H1 (cell line): ENCODE measurements around the gene RPGR. TPM values are rescaled to one million over a fixed set of nuclear protein-coding genes. Genes with fewer than 3 reads are reported as not detected.

ENCODE experiments used
- CTCF ChIA-PET: fragments of 300-600 bp; sonication (Branson Sonifier 250); formaldehyde crosslinking; loops from one replicate; lab custom pipeline; 2021; ENCODE audit not compliant: partially characterized antibody; lab: Charles Lee
- POLR2A ChIA-PET: fragments of 300-600 bp; sonication (Branson Sonifier 250); formaldehyde crosslinking; loops from one replicate; lab custom pipeline; 2021; ENCODE audit warnings: inconsistent platforms; ENCODE audit not compliant: partially characterized antibody; lab: Charles Lee
- DNase-seq, 2 experiments: peaks; one replicate each; pipeline versions ENCODE4 v3.0.0 to v3.0.0-alpha.2; 2010 to 2022; ENCODE audit warnings: low spot score in 2 of 2, low read depth in 1 of 2, mixed read lengths in 1 of 2
- FAIRE-seq: peaks from 2 replicates; lab custom pipeline; 2011; peaks lifted over from hg19 to GRCh38; lab: Jason Lieb, UNC
- H2AFZ ChIP-seq: 2 replicates; pipeline ENCODE4 v1.8.1; 2012; ENCODE audit warnings: low read length, inconsistent platforms
- H2AK5ac ChIP-seq: 2 replicates; pipeline ENCODE4 v1.6.1; 2013; ENCODE audit warnings: low read depth, low read length
- H2BK120ac ChIP-seq: replicated peaks from 2 replicates; pipeline ENCODE3; 2013; ENCODE audit warnings: low read depth, low read length, inconsistent platforms
- H2BK12ac ChIP-seq: 2 replicates; pipeline ENCODE4 v1.6.1; 2013; ENCODE audit warnings: low read depth, low read length
- H2BK15ac ChIP-seq: 2 replicates; pipeline ENCODE4 v1.6.1; 2013; ENCODE audit warnings: low read length
- H2BK20ac ChIP-seq: 2 replicates; pipeline ENCODE4 v1.6.1; 2013; ENCODE audit warnings: low read length
- H2BK5ac ChIP-seq: 2 replicates; pipeline ENCODE4 v1.6.1; 2013; ENCODE audit warnings: low read depth, low read length
- H3K14ac ChIP-seq: 2 replicates; pipeline ENCODE4 v1.6.1; 2013; ENCODE audit warnings: inconsistent platforms; ENCODE audit not compliant: insufficient read length
- H3K18ac ChIP-seq: 2 replicates; pipeline ENCODE4 v1.6.1; 2013; ENCODE audit warnings: low read length; ENCODE audit errors: extremely low read depth
- H3K23ac ChIP-seq: 2 replicates; pipeline ENCODE4 v1.6.1; 2013; ENCODE audit warnings: inconsistent platforms; ENCODE audit not compliant: insufficient read length
- H3K23me2 ChIP-seq: 2 replicates; pipeline ENCODE4 v1.6.1; 2013; ENCODE audit warnings: low read depth, low read length
- H3K27ac ChIP-seq: 2 replicates; pipeline ENCODE4 v1.6.1; 2011; ENCODE audit warnings: low read depth, low read length, inconsistent platforms
- H3K27me3 ChIP-seq, 4 experiments: replicated peaks in 1 of 4; 1 replicate in 1 of 4; 2 replicates in 3 of 4; pipeline versions ENCODE4 v1.6.1 to v1.8.1; 2011 to 2013; ENCODE audit warnings: low read length in 3 of 4, mild to moderate bottlenecking in 3 of 4, inconsistent platforms in 2 of 4, mixed read lengths in 2 of 4, moderate library complexity in 1 of 4; ENCODE audit not compliant: control insufficient read depth in 3 of 4, insufficient read depth in 3 of 4; ENCODE audit errors: extremely low read depth in 1 of 4
- H3K36me3 ChIP-seq, 4 experiments: 2 replicates each; pipeline versions ENCODE4 v1.6.1 to v1.8.1; 2011 to 2013; ENCODE audit warnings: mild to moderate bottlenecking in 4 of 4, low read length in 3 of 4, moderate library complexity in 2 of 4, control low read depth in 1 of 4, inconsistent platforms in 1 of 4; ENCODE audit not compliant: insufficient read depth in 4 of 4, control insufficient read depth in 2 of 4
- H3K4ac ChIP-seq: replicated peaks from 2 replicates; pipeline ENCODE3; 2013; ENCODE audit warnings: low read length, low read depth, mixed read lengths, inconsistent platforms; ENCODE audit not compliant: insufficient read length
- H3K4me1 ChIP-seq, 4 experiments: replicated peaks in 1 of 4; 1 replicate in 1 of 4; 2 replicates in 3 of 4; pipeline versions ENCODE4 v1.6.1 to v1.8.1; 2011 to 2013; ENCODE audit warnings: low read length in 3 of 4, inconsistent platforms in 2 of 4, mixed read lengths in 1 of 4; ENCODE audit not compliant: insufficient read depth in 4 of 4, control insufficient read depth in 3 of 4
- H3K4me2 ChIP-seq, 2 experiments: 2 replicates each; pipeline versions ENCODE4 v1.6.1 to v1.8.1; 2011 to 2013; ENCODE audit warnings: low read depth in 2 of 2, low read length in 2 of 2, control low read depth in 1 of 2, inconsistent platforms in 1 of 2, mild to moderate bottlenecking in 1 of 2; ENCODE audit not compliant: insufficient read depth in 1 of 2
- H3K4me3 ChIP-seq, 4 experiments: fragments of 200-600, 300-600 bp in 1 of 4; sonication (generic), shearing (Covaris generic), sonication (Bioruptor Twin) in 1 of 4; 2 replicates each; pipeline versions ENCODE4 v1.5.1 to v1.8.1; 2011 to 2016; ENCODE audit warnings: low read length in 4 of 4, low read depth in 3 of 4, control low read depth in 2 of 4, inconsistent platforms in 2 of 4, mild to moderate bottlenecking in 2 of 4, mixed read lengths in 1 of 4, moderate library complexity in 1 of 4; ENCODE audit not compliant: insufficient read depth in 2 of 4; ENCODE audit errors: extremely low read depth in 1 of 4
- H3K56ac ChIP-seq: replicated peaks from 2 replicates; pipeline ENCODE3; 2013; ENCODE audit warnings: low read depth, mild to moderate bottlenecking, mixed read lengths, low read length, inconsistent platforms; ENCODE audit not compliant: insufficient read length
- H3K79me1 ChIP-seq: 2 replicates; pipeline ENCODE4 v1.6.1; 2013; ENCODE audit warnings: low read depth, low read length, control low read depth
- H3K79me2 ChIP-seq, 2 experiments: 2 replicates each; pipeline versions ENCODE4 v1.6.1 to v1.8.1; 2012 to 2013; ENCODE audit warnings: low read length in 2 of 2, mild to moderate bottlenecking in 2 of 2, inconsistent platforms in 1 of 2; ENCODE audit not compliant: insufficient read depth in 2 of 2, control insufficient read depth in 1 of 2
- H3K9ac ChIP-seq, 4 experiments: replicated peaks in 1 of 4; 1 replicate in 1 of 4; 2 replicates in 3 of 4; pipeline versions ENCODE4 v1.6.1 to v1.8.1; 2011 to 2013; ENCODE audit warnings: low read depth in 3 of 4, low read length in 3 of 4, control low read depth in 2 of 4, mild to moderate bottlenecking in 2 of 4, moderate library complexity in 2 of 4, inconsistent platforms in 1 of 4; ENCODE audit errors: extremely low read depth in 1 of 4
- H3K9me3 ChIP-seq, 2 experiments: 2 replicates each; pipeline versions ENCODE4 v1.6.1 to v1.8.1; 2012 to 2013; ENCODE audit warnings: mild to moderate bottlenecking in 2 of 2, moderate library complexity in 2 of 2, control low read depth in 1 of 2, inconsistent platforms in 1 of 2, low read depth in 1 of 2, low read length in 1 of 2, mixed read lengths in 1 of 2; ENCODE audit not compliant: insufficient read depth in 2 of 2
- H4K20me1 ChIP-seq, 2 experiments: replicated peaks in 1 of 2; 2 replicates each; pipeline versions ENCODE3 to v1.8.1; 2011 to 2013; ENCODE audit warnings: inconsistent platforms in 2 of 2, low read length in 2 of 2, mild to moderate bottlenecking in 1 of 2; ENCODE audit not compliant: insufficient read depth in 2 of 2, control insufficient read depth in 1 of 2
- H4K5ac ChIP-seq: 2 replicates; pipeline ENCODE4 v1.6.1; 2013; ENCODE audit warnings: low read length, low read depth, mixed read lengths, inconsistent platforms; ENCODE audit not compliant: insufficient read length
- H4K8ac ChIP-seq: 2 replicates; pipeline ENCODE4 v1.8.0; 2013; ENCODE audit warnings: mild to moderate bottlenecking, moderate library complexity, low read length, inconsistent platforms; ENCODE audit not compliant: insufficient read depth; ENCODE audit errors: extremely low read depth
- H4K91ac ChIP-seq: replicated peaks from 2 replicates; pipeline ENCODE3; 2013; ENCODE audit warnings: low read length, mixed read lengths, inconsistent platforms; ENCODE audit not compliant: insufficient read length
- BRCA1 ChIP-seq: IDR thresholded peaks from 2 replicates; pipeline ENCODE4 v1.6.1; 2012; ENCODE audit warnings: low read depth, low read length, improper control_type of control experiment
- CBX8 ChIP-seq: fragments of 300-800, 300-1000 bp; sonication (generic); IDR thresholded peaks from 2 replicates; pipeline ENCODE4 v1.7.1; 2016; ENCODE audit warnings: low read depth, low read length, borderline replicate concordance
- GTF2F1 ChIP-seq: IDR thresholded peaks from 2 replicates; pipeline ENCODE4 v1.6.1; 2012; ENCODE audit warnings: low read depth, low read length, improper control_type of control experiment, borderline replicate concordance
- HDAC2 ChIP-seq, 2 experiments: fragments of 300-600 bp in 1 of 2; sonication (generic) in 1 of 2; IDR thresholded peaks; 2 replicates each; pipeline ENCODE4 v1.6.1; 2011 to 2012; ENCODE audit warnings: low read depth in 2 of 2, low read length in 2 of 2, mild to moderate bottlenecking in 2 of 2, moderate library complexity in 2 of 2, borderline replicate concordance in 1 of 2, inconsistent platforms in 1 of 2
- JUN ChIP-seq: IDR thresholded peaks from 2 replicates; pipeline ENCODE4 v1.6.1; 2011; ENCODE audit warnings: low read depth, mild to moderate bottlenecking, improper control_type of control experiment, low read length
- NRF1 ChIP-seq: IDR thresholded peaks from 2 replicates; pipeline ENCODE4 v1.6.1; 2011; ENCODE audit warnings: mild to moderate bottlenecking, low read depth, low read length, improper control_type of control experiment
- RAD21 ChIP-seq, 2 experiments: IDR thresholded peaks in 1 of 2; conservative IDR thresholded peaks in 1 of 2; 2 replicates each; pipeline ENCODE4 v1.6.1; 2011; ENCODE audit warnings: low read depth in 2 of 2, low read length in 2 of 2, improper control_type of control experiment in 1 of 2, inconsistent platforms in 1 of 2, mild to moderate bottlenecking in 1 of 2, moderate library complexity in 1 of 2
- RBBP5 ChIP-seq: IDR thresholded peaks from 2 replicates; pipeline ENCODE4 v1.7.1; 2012; ENCODE audit warnings: low read depth, mild to moderate bottlenecking, inconsistent platforms, low read length, moderate library complexity, borderline replicate concordance
- SIN3A ChIP-seq, 2 experiments: IDR thresholded peaks in 1 of 2; conservative IDR thresholded peaks in 1 of 2; 2 replicates each; pipeline ENCODE4 v1.6.1; 2011 to 2012; ENCODE audit warnings: low read length in 2 of 2, improper control_type of control experiment in 1 of 2, low read depth in 1 of 2, mild to moderate bottlenecking in 1 of 2
- USF2 ChIP-seq: IDR thresholded peaks from 2 replicates; pipeline ENCODE4 v1.6.1; 2011; ENCODE audit warnings: low read length, improper control_type of control experiment
- ZNF274 ChIP-seq: IDR thresholded peaks from 2 replicates; pipeline ENCODE4 v1.7.0; 2012; ENCODE audit warnings: low read length, borderline replicate concordance; ENCODE audit errors: extremely low read depth
- WGBS, 2 experiments: shearing (Covaris generic) in 1 of 2; methylation state at CpG; one replicate each; pipeline versions ENCODE4 v1.1.6 to v1.1.7; 2013 to 2015; ENCODE audit warnings: low lambda C conversion rate in 2 of 2, mixed read lengths in 2 of 2, inconsistent platforms in 1 of 2, low coverage in 1 of 2, missing lambda C conversion rate in 1 of 2; ENCODE audit not compliant: insufficient replicate concordance in 2 of 2, insufficient coverage in 1 of 2, insufficient read length in 1 of 2; ENCODE audit errors: extremely low coverage in 1 of 2, missing lambda C conversion rate in 1 of 2; 5-methylcytosine and 5-hydroxymethylcytosine counted together
- polyA plus RNA-seq, 7 experiments: library from polyadenylated mRNA; depleted of rRNA in 3 of 7; stranded (reverse) in 5 of 7; unstranded in 2 of 7; fragments of >200 nt in 5 of 7; fragments of 200-250 nt in 2 of 7; gene quantifications; 1 replicate in 5 of 7; 2 replicates in 1 of 7; 4 replicates in 1 of 7; pipeline versions ENCODE4 v1.2.1 to v1.2.3, GENCODE V29; 2011 to 2013; ENCODE audit warnings: missing spikeins in 2 of 7, mixed read lengths in 2 of 7
- total RNA-seq: library from RNA; stranded (reverse); fragmentation: NEBNext Ultra II Directional; extraction: Animal tissue kit (Norgen Biotek cat#: 25700); gene quantifications from 2 replicates; pipeline ENCODE4 v1.2.1, GENCODE V29; 2021

RPGR gene
- total and polyA plus RNA-seq, 2 of the 8 experiments (the other 6 are each of a cell fraction or from before 2014, with no cell fraction given) = 1.6 to 10.0 TPM

GRCh38 chrX:38232079-38232686 is 95.1 kb downstream of the RPGR start:
- Histone ChIP-seq H2AFZ (no peak overlapping the region), H3K79me2 (no peaks in the 10 kb centered on the region), H4K5ac (no peak overlapping the region), H4K91ac (no peak overlapping the region), H3K18ac (no peak overlapping the region), H3K27ac (no peak overlapping the region), H3K4me1 (no peaks in the 10 kb centered on the region), H2BK15ac (no peak overlapping the region), H3K14ac (no peak overlapping the region), H3K4ac (no peak overlapping the region), H2BK20ac (no peak overlapping the region), H2BK120ac (no peak overlapping the region), H2BK5ac (no peak overlapping the region), H3K27me3 (no peaks in the 10 kb centered on the region), H3K9me3 (no peaks in the 10 kb centered on the region), H3K23me2 (no peaks in the 10 kb centered on the region), H2AK5ac (no peak overlapping the region), H4K20me1 (no peaks in the 10 kb centered on the region), H3K36me3 (no peaks in the 10 kb centered on the region), H3K56ac (no peak overlapping the region), H3K79me1 (no peaks in the 10 kb centered on the region), H4K8ac (no peak overlapping the region), H3K4me2 (no peak overlapping the region), H3K23ac (no peak overlapping the region), H2BK12ac (no peak overlapping the region), H3K9ac (no peak overlapping the region), H3K4me3 (no peak overlapping the region)
- no peak for FAIRE-seq
- 95% methylated on average over 3 of the region's 3 CpGs; no CpG with 5 or more reads in 1 of the 2 experiments for WGBS, 2 experiments
- DNase-seq = no peak
- ChIA-PET CTCF (interaction anchor here (1.6 to 2.4 kb wide), 2 partner anchors 17 to 95 kb away, joined by 3 to 5 read pairs; partner anchors contain the start of gene RPGR), POLR2A (interaction anchor here (0.8 kb wide), 1 partner anchor 12 kb away, joined by 3 read pairs; the partner anchor contains the start of gene SRPX)
- no peak for TF ChIP-seq RAD21 (IDR thresholded peaks at IDR 0.05 in 1 of 2, conservative IDR thresholded peaks at IDR 0.05 in 1 of 2; ENCODE audit: low read depth in 2 of 2, low read length in 2 of 2)
- TF ChIP-seq USF2 = no peak
- no peak for TF ChIP-seq NRF1
- TF ChIP-seq CBX8 = no peak
- TF ChIP-seq JUN = no peak
- no peak for TF ChIP-seq BRCA1
- no peak for TF ChIP-seq HDAC2 (IDR thresholded peaks at IDR 0.05; ENCODE audit: borderline replicate concordance in 1 of 2, low read depth in 2 of 2, low read length in 2 of 2)
- no peak for TF ChIP-seq RBBP5
- no peak for TF ChIP-seq ZNF274
- no peak for TF ChIP-seq SIN3A (conservative IDR thresholded peaks at IDR 0.05 in 1 of 2, IDR thresholded peaks at IDR 0.05 in 1 of 2; ENCODE audit: low read depth in 1 of 2, low read length in 2 of 2)
- TF ChIP-seq GTF2F1 = no peak
